B cell (primary cell): ENCODE results near the gene FAIM. TPM values are rescaled to one million over a fixed set of nuclear protein-coding genes. Genes with fewer than 3 reads are reported as not detected.

Source experiments
- ATAC-seq: fragments of 200-7000 bp; cut with Tn5 transposase; one replicate; pipeline ENCODE4 v1.10.0; 2021; ENCODE audit warnings: low read depth, mild to moderate bottlenecking, moderate number of reproducible peaks, moderate library complexity
- CTCF ChIA-PET: fragments of 350-600 bp; sonication (Branson Sonifier 250); formaldehyde crosslinking; loops from one replicate; lab custom pipeline; 2021; ENCODE audit warnings: antibody characterized with exemption, inconsistent platforms; lab: Charles Lee
- POLR2A ChIA-PET: fragments of 350-600 bp; sonication (Branson Sonifier 250); formaldehyde crosslinking; loops from one replicate; lab custom pipeline; 2021; ENCODE audit warnings: antibody characterized with exemption; lab: Charles Lee
- DNase-seq: peaks from one replicate; pipeline ENCODE4 v3.0.0; 2013
- H2AFZ ChIP-seq: 2 replicates; pipeline ENCODE4 v1.6.1; 2012; ENCODE audit warnings: mild to moderate bottlenecking, low read depth, low read length; ENCODE audit not compliant: insufficient read depth, poor library complexity, severe bottlenecking
- H3K27ac ChIP-seq, 2 donors: 1 replicate in 1 of 2; 2 replicates in 1 of 2; pipeline ENCODE4 v1.5.1; 2012 to 2013; ENCODE audit warnings: low read length in 2 of 2, mild to moderate bottlenecking in 2 of 2, moderate library complexity in 1 of 2
- H3K27me3 ChIP-seq, 4 experiments: fragments of 200-600 bp in 1 of 4; sonication (generic) in 1 of 4; replicated peaks in 1 of 4; 1 replicate in 2 of 4; 2 replicates in 2 of 4; pipeline versions ENCODE4 v1.6.1 to v1.7.0; 2013 to 2016; ENCODE audit warnings: low read length in 3 of 4, mild to moderate bottlenecking in 2 of 4, mixed read lengths in 1 of 4, moderate library complexity in 1 of 4; ENCODE audit not compliant: insufficient read depth in 4 of 4, control insufficient read depth in 3 of 4; ENCODE audit errors: control extremely low read depth in 1 of 4
- H3K36me3 ChIP-seq, 2 experiments: replicated peaks in 1 of 2; 1 replicate in 1 of 2; 2 replicates in 1 of 2; pipeline versions ENCODE4 v1.6.1 to v1.7.1; 2013; ENCODE audit warnings: low read length in 1 of 2; ENCODE audit not compliant: insufficient read depth in 2 of 2, control insufficient read depth in 1 of 2; ENCODE audit errors: control extremely low read depth in 1 of 2, extremely low read depth in 1 of 2
- H3K4me1 ChIP-seq, 2 donors: fragments of 200-600 bp in 1 of 2; sonication (generic) in 1 of 2; 1 replicate in 1 of 2; 2 replicates in 1 of 2; pipeline versions ENCODE4 v1.5.1 to v1.6.1; 2013 to 2017; ENCODE audit warnings: low read length in 2 of 2; ENCODE audit not compliant: control insufficient read depth in 2 of 2, insufficient read depth in 2 of 2
- H3K4me2 ChIP-seq: replicated peaks from 2 replicates; pipeline ENCODE3; 2012; ENCODE audit warnings: mild to moderate bottlenecking, low read depth, low read length; ENCODE audit not compliant: poor library complexity, severe bottlenecking
- H3K4me3 ChIP-seq, 5 experiments: fragments of 200-600 bp in 1 of 5; sonication (generic) in 1 of 5; 1 replicate in 3 of 5; 2 replicates in 2 of 5; pipeline versions ENCODE4 v1.5.1 to v1.7.0; 2011 to 2016; ENCODE audit warnings: low read length in 4 of 5, mild to moderate bottlenecking in 4 of 5, low read depth in 2 of 5, control low read depth in 1 of 5, moderate library complexity in 1 of 5; ENCODE audit not compliant: insufficient read depth in 1 of 5; ENCODE audit errors: control extremely low read depth in 1 of 5, extremely low read depth in 1 of 5
- H3K79me2 ChIP-seq: fragments of 200-600 bp; sonication (generic); one replicate; pipeline ENCODE4 v1.6.0; 2016; ENCODE audit warnings: low read length; ENCODE audit not compliant: control insufficient read depth, insufficient read depth
- H3K9ac ChIP-seq: fragments of 200-600 bp; sonication (generic); 2 replicates; pipeline ENCODE4 v1.6.1; 2017; ENCODE audit warnings: mild to moderate bottlenecking, low read length, moderate library complexity
- H3K9me3 ChIP-seq, 3 donors: one replicate each; pipeline versions ENCODE4 v1.6.1 to v1.7.1; 2013; ENCODE audit warnings: low read length in 2 of 3; ENCODE audit not compliant: control insufficient read depth in 2 of 3, insufficient read depth in 1 of 3; ENCODE audit errors: control extremely low read depth in 1 of 3
- H4K20me1 ChIP-seq: 2 replicates; pipeline ENCODE4 v1.6.0; 2012; ENCODE audit warnings: mild to moderate bottlenecking, low read length; ENCODE audit not compliant: insufficient read depth, control insufficient read depth, poor library complexity, severe bottlenecking
- H3K27ac Mint-ChIP-seq: one replicate; pipeline ENCODE4 v1.8.0; 2021; ENCODE audit warnings: mixed read lengths
- H3K27me3 Mint-ChIP-seq: one replicate; pipeline ENCODE4 v1.8.0; 2021; ENCODE audit warnings: mixed read lengths
- H3K4me1 Mint-ChIP-seq: one replicate; pipeline ENCODE4 v1.8.0; 2021; ENCODE audit warnings: mixed read lengths
- H3K4me3 Mint-ChIP-seq: one replicate; pipeline ENCODE4 v1.8.0; 2021; ENCODE audit warnings: mixed read lengths
- H3K9me3 Mint-ChIP-seq: one replicate; pipeline ENCODE4 v1.8.0; 2022; ENCODE audit warnings: mixed read lengths; ENCODE audit not compliant: insufficient read depth
- EZH2 ChIP-seq: IDR thresholded peaks from 2 replicates; pipeline ENCODE4 v1.6.1; 2012; ENCODE audit warnings: borderline replicate concordance, low read depth, mild to moderate bottlenecking, moderate library complexity, low read length; ENCODE audit not compliant: insufficient read depth, poor library complexity, severe bottlenecking
- WGBS: methylation state at CpG from one replicate; pipeline ENCODE4 v1.1.5; 2013; ENCODE audit warnings: missing lambda C conversion rate; ENCODE audit not compliant: insufficient coverage; 5-methylcytosine and 5-hydroxymethylcytosine counted together
- intact Hi-C: fragments of 100-400 bp; cut with micrococcal nuclease; formaldehyde crosslinking; loops from one replicate; pipeline ENCODE4 v1.10.0; 2022
- polyA plus RNA-seq: library from polyadenylated mRNA; depleted of rRNA; stranded (reverse); fragments of >200 nt; gene quantifications from 2 replicates; pipeline ENCODE4 v1.2.3, GENCODE V29; 2012
- total RNA-seq, 2 donors: library from RNA; stranded (reverse); fragments of 120-200 nt in 1 of 2; gene quantifications; 1 replicate in 1 of 2; 2 replicates in 1 of 2; pipeline versions ENCODE4 v1.2.3 to v1.2.4, GENCODE V29; 2013 to 2022
- TF ChIP-seq, protein P1 (sequence below): fragments of 200-600 bp; IDR thresholded peaks from one replicate; pipeline ENCODE4 v1.8.0; 2022; ENCODE audit warnings: antibody characterized with exemption, mild to moderate bottlenecking

FAIM gene
- total and polyA plus RNA-seq, 2 donors (not counting 1 experiment from before 2014, with no cell fraction given), result 2.3 to 16.3 TPM

DNA sequence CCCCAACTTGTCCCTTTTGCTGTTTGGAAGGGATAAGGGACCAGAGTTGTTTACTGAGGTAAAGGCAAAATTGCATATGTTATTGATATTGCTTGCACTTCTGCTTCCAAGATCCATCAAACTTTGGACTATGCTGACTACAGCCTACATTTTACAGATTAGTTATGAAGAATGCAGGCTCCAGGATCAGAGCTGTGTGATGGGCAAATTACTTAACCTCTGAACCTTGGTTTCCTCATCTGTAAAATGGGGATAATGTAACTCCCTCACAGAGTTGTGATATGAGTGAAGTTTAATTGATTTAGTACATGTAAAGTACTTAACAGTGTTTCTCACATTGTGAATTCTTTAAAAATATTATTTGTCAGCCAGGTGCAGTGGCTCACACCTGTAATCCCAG, 15.9 kb downstream of the FAIM start:
- peaks cover 2% of the 10 kb centered on the region for H3K79me2 ChIP-seq
- Mint-ChIP-seq H3K27me3 (no peaks in the 10 kb centered on the region), H3K27ac (no peak overlapping the region), H3K4me3 (no peak overlapping the region), H3K4me1 (no peaks in the 10 kb centered on the region), H3K9me3 (no peaks in the 10 kb centered on the region)
- no peaks in the 10 kb centered on the region for H3K4me1 ChIP-seq
- no peak overlapping the region for H2AFZ ChIP-seq
- H3K36me3 ChIP-seq, result peaks cover 0 to 5% of the 10 kb centered on the region in 2 experiments
- no peaks in the 10 kb centered on the region for H4K20me1 ChIP-seq
- ChIA-PET POLR2A (no interaction called here), CTCF (no interaction called here)
- no peak overlapping the region for H3K4me2 ChIP-seq
- H3K9me3 ChIP-seq, result no peaks in the 10 kb centered on the region
- H3K27ac ChIP-seq, result no peak overlapping the region
- H3K27me3 ChIP-seq, result no peaks in the 10 kb centered on the region
- DNase-seq, result no peak
- ATAC-seq, result no peak
- intact Hi-C loops, result no loop called here
- no peak overlapping the region for H3K9ac ChIP-seq
- H3K4me3 ChIP-seq, result no peak overlapping the region
- no peak for TF ChIP-seq EZH2
- TF ChIP-seq, protein P1, sequence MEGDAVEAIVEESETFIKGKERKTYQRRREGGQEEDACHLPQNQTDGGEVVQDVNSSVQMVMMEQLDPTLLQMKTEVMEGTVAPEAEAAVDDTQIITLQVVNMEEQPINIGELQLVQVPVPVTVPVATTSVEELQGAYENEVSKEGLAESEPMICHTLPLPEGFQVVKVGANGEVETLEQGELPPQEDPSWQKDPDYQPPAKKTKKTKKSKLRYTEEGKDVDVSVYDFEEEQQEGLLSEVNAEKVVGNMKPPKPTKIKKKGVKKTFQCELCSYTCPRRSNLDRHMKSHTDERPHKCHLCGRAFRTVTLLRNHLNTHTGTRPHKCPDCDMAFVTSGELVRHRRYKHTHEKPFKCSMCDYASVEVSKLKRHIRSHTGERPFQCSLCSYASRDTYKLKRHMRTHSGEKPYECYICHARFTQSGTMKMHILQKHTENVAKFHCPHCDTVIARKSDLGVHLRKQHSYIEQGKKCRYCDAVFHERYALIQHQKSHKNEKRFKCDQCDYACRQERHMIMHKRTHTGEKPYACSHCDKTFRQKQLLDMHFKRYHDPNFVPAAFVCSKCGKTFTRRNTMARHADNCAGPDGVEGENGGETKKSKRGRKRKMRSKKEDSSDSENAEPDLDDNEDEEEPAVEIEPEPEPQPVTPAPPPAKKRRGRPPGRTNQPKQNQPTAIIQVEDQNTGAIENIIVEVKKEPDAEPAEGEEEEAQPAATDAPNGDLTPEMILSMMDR, result no peak

DNA sequence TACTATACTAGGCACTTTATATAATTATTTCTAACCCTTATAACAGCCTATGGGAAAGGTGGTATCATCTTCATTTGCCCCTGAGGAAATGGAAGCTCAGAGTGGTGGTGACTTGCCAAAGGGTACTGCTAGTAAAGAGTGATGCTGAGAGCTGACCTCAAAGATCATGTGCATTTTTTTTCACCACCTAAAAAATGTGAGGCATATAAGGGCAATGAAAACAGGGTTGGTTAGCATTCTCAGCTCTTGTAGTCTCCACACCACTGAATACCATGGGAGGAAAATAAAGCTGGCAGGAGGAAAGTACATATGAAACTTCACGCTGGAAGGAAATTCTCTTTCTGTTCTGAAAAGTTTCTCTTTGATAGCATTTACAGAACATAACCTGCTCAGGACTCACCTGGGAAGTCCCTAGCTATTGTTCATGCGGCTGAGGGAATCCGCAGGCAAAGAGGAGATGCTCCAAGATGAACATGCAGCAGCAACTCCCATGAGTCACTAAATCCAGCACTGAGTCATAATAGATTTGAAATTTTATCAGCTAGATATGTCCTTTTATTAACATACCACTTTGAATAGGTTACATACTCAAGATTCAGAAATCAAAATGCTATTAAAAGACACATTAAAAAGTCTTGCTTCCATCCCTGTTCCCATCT, 17.3 kb downstream of the FAIM start:
- Mint-ChIP-seq H3K27ac (no peak overlapping the region), H3K4me3 (no peak overlapping the region), H3K9me3 (no peaks in the 10 kb centered on the region), H3K4me1 (no peaks in the 10 kb centered on the region), H3K27me3 (no peaks in the 10 kb centered on the region)
- Histone ChIP-seq H3K4me1 (no peaks in the 10 kb centered on the region), H3K4me2 (no peak overlapping the region), H3K27me3 (no peaks in the 10 kb centered on the region), H3K36me3 (peaks cover 0 to 11% of the 10 kb centered on the region in 2 experiments), H3K9ac (no peak overlapping the region), H3K9me3 (no peaks in the 10 kb centered on the region), H2AFZ (no peak overlapping the region), H4K20me1 (no peaks in the 10 kb centered on the region), H3K27ac (no peak overlapping the region), H3K79me2 (no peaks in the 10 kb centered on the region), H3K4me3 (no peak overlapping the region)
- POLR2A ChIA-PET, result no interaction called here
- TF ChIP-seq EZH2, result no peak
- TF ChIP-seq, protein P1, result no peak
- DNase-seq (no peak), ATAC-seq (no peak)
- CTCF ChIA-PET, result interaction anchor here (1.1 to 2.5 kb wide), 2 partner anchors 10 to 290 kb away, joined by 3 to 8 read pairs; no protein-coding TSS in a partner anchor
- no CpG with 5 or more reads among the region's 3 CpGs for WGBS
- intact Hi-C loops, result no loop called here
